Measurements from ENCODE around the gene ZNF189. TPM values are rescaled to one million over a fixed set of nuclear protein-coding genes. Genes with fewer than 3 reads are reported as not detected.

Gene ZNF189
- total RNA-seq, 1 experiment from 2014 or later = 15.8 TPM

- H3K36me3 Mint-ChIP-seq (ENCODE audit: insufficient read depth in 1 of 3, low read depth in 3 of 3) = no peaks in the 10 kb centered on the region
- H3K9ac ChIP-seq (ENCODE audit: extremely low read depth, insufficient read length, low read length) = no peak overlapping the region
- H3K9me3 Mint-ChIP-seq = no peaks in the 10 kb centered on the region
- H4K5ac ChIP-seq (ENCODE audit: insufficient read length, low read depth, low read length) = no peak overlapping the region
- H3K18ac ChIP-seq (ENCODE audit: insufficient read length, low read depth, low read length) = no peak overlapping the region
- H3K79me1 ChIP-seq (ENCODE audit: insufficient read depth, low read depth, low read length, poor library complexity, severe bottlenecking) = no peaks in the 10 kb centered on the region
- no peak overlapping the region for H3K4me3 Mint-ChIP-seq
- H2AFZ ChIP-seq (ENCODE audit: low read length) = no peak overlapping the region
- no peak overlapping the region for H2AK5ac ChIP-seq (ENCODE audit: insufficient read length, low read length)
- H3K23ac ChIP-seq (ENCODE audit: insufficient read length, low read depth, low read length) = no peak overlapping the region
- H3K56ac ChIP-seq (ENCODE audit: insufficient read length, low read depth, low read length) = no peak overlapping the region
- TF ChIP-seq CTCF (conservative IDR thresholded peaks at IDR 0.05) = no peak
- no peak overlapping the region for H4K8ac ChIP-seq (replicated peaks; ENCODE audit: insufficient read length, low read depth, low read length)
- no peak overlapping the region for H3K4me2 ChIP-seq (ENCODE audit: insufficient read depth, insufficient read length, low read length)
- no peaks in the 10 kb centered on the region for H3K23me2 ChIP-seq (ENCODE audit: insufficient read length, low read depth, low read length, poor library complexity, severe bottlenecking)
- H2BK15ac ChIP-seq (ENCODE audit: low read depth, low read length) = no peak overlapping the region
- H3K27ac Mint-ChIP-seq = no peak overlapping the region
- H2BK120ac ChIP-seq (ENCODE audit: low read depth, low read length, poor library complexity, severe bottlenecking) = no peak overlapping the region
- no peaks in the 10 kb centered on the region for H3K27me3 Mint-ChIP-seq (ENCODE audit: low read depth)
- H3K4me1 ChIP-seq (ENCODE audit: insufficient read depth, low read length) = no peaks in the 10 kb centered on the region
- H3K27me3 ChIP-seq (ENCODE audit: insufficient read depth, low read length) = no peaks in the 10 kb centered on the region
- H3K27ac ChIP-seq (ENCODE audit: insufficient read length, low read depth, low read length) = no peak overlapping the region
- H2BK12ac ChIP-seq (ENCODE audit: insufficient read length, low read depth, low read length) = no peak overlapping the region
- H3K79me2 ChIP-seq (ENCODE audit: insufficient read depth, low read length) = no peaks in the 10 kb centered on the region
- no peak overlapping the region for H2BK20ac ChIP-seq (ENCODE audit: low read depth, low read length, poor library complexity, severe bottlenecking)
- no peaks in the 10 kb centered on the region for H3K9me3 ChIP-seq (ENCODE audit: control insufficient read depth, low read depth, low read length)
- no peak overlapping the region for H3T11ph ChIP-seq (ENCODE audit: low read length)
- no peak for DNase-seq
- H3K4me1 Mint-ChIP-seq = peaks cover 0 to 3% of the 10 kb centered on the region in 2 experiments; a peak in 2 of 4 replicates
- no peaks in the 10 kb centered on the region for H4K20me1 ChIP-seq (ENCODE audit: control insufficient read depth, insufficient read depth, insufficient read length)
- H3K14ac ChIP-seq (ENCODE audit: insufficient read depth, low read length) = no peak overlapping the region
- no peak overlapping the region for H3K4ac ChIP-seq (ENCODE audit: low read depth, low read length)
- no peak overlapping the region for H2BK5ac ChIP-seq (ENCODE audit: insufficient read length, low read length)
- no peak overlapping the region for H4K91ac ChIP-seq (ENCODE audit: insufficient read length, low read depth, low read length)
Observed at GRCh38 chr9:101365181-101365580, 33.5 kb upstream of the ZNF189 start.
